Gastroesophageal sphincter (tissue), 3 donors: ENCODE measurements around the gene ABHD4.

Experiments used
- CTCF ChIP-seq, 4 experiments: fragments of 200-600 bp in 2 of 4; fragments of 450-650 bp in 2 of 4; sonication (generic) in 1 of 4; IDR thresholded peaks; one replicate each; pipeline ENCODE4 v1.5.1; 2017 to 2019; ENCODE audit warnings: antibody characterized with exemption in 4 of 4, mild to moderate bottlenecking in 2 of 4, moderate library complexity in 2 of 4
- EP300 ChIP-seq: sonication (generic); formaldehyde crosslinking; IDR thresholded peaks from one replicate; pipeline ENCODE4 v1.6.1; 2017; ENCODE audit warnings: antibody characterized with exemption, mild to moderate bottlenecking
- POLR2A ChIP-seq, 2 donors: fragments of 450-650 bp; IDR thresholded peaks; one replicate each; pipeline ENCODE4 v1.6.1; 2017; ENCODE audit warnings: antibody characterized with exemption in 2 of 2, mild to moderate bottlenecking in 2 of 2, moderate library complexity in 1 of 2

GRCh38 chr14:22650046-22650739 lies 52.1 kb downstream of the ABHD4 start:
- TF ChIP-seq EP300 = no peak
- TF ChIP-seq POLR2A (IDR thresholded peaks at IDR 0.05) = no peak
- no peak for TF ChIP-seq CTCF (IDR thresholded peaks at IDR 0.05)
